ENCODE results near the gene ZFP57.

ZFP57 gene

GRCh38 chr6:29651413-29652197, 29.3 kb downstream of the ZFP57 start:
- peak; percentile 71 for DNase-seq

DNA sequence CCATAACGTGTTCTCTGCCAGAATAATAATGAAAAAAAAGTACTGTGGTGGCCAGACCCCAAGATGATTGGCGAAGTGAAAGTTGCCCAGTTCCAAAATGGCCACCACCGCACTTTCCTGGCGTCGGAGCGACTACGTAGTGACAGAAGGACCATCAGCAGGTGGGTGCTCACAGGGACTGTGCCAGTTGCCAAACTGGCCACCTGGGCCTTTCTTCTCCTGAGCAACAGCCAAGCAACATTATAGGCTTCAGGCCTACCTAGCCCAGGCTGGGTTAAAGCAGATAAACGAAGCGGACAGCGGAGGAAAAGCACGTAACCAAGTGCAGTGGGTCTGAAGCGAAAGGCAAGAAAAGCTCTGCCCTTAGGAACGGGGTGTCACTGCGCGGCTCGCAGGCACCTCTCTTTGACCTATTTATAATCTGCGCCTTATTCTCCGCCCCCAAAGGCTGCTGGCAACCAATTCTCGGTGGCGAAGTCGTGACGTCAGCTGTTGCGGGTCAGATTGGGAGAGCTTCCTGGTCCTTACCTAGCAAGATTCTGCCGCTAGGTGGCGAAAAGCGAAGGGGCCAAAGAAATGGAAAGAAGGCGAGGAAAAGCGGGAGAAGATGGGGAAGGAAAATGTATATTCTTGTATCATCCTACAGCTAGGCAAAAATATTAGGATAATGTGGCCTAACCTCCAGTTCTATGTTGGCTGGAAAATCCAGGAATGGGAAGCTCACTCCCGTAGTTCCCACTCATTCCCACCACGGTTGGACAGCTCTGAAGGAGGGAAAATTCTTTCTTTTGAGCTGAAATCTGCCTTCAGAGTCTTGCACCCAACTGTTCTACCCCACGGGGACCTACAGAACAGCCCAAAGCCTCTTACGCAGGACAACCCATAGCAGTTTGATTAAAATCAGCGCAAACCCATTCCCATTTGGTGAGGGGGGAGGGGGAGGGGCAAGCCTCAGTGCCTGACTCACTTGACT, 31.0 kb downstream of the ZFP57 start:
- peak; percentile 99 for DNase-seq

GRCh38 chr6:29647927-29648642, 32.9 kb downstream of the ZFP57 start:
- peak; percentile 69 for DNase-seq

- peak; percentile 74 for DNase-seq
Measured at GRCh38 chr6:29641430-29642148, 39.4 kb downstream of the ZFP57 start.

DNA sequence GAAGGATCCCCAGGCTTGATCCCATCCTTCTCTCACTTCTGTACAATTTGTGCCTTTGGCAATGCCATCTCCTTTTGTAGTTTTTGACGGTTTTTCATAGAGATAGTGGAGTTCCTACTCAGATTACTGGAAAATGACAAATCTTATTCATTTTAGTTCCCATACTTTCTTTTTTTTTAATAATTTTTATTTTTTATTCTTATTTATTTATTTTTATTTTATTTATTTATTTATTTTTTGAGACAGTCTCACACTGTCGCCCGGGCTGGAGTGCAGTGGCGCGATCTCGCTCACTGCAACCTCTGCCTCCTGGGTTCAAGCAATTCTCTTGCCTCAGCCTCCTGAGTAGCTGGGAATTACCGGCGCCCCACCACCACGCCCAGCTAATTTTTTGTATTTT, 43.7 kb downstream of the ZFP57 start:
- DNase-seq: no peak

- DNase-seq: no peak
Measured at GRCh38 chr6:29633534-29633905, 47.4 kb downstream of the ZFP57 start.

DNA sequence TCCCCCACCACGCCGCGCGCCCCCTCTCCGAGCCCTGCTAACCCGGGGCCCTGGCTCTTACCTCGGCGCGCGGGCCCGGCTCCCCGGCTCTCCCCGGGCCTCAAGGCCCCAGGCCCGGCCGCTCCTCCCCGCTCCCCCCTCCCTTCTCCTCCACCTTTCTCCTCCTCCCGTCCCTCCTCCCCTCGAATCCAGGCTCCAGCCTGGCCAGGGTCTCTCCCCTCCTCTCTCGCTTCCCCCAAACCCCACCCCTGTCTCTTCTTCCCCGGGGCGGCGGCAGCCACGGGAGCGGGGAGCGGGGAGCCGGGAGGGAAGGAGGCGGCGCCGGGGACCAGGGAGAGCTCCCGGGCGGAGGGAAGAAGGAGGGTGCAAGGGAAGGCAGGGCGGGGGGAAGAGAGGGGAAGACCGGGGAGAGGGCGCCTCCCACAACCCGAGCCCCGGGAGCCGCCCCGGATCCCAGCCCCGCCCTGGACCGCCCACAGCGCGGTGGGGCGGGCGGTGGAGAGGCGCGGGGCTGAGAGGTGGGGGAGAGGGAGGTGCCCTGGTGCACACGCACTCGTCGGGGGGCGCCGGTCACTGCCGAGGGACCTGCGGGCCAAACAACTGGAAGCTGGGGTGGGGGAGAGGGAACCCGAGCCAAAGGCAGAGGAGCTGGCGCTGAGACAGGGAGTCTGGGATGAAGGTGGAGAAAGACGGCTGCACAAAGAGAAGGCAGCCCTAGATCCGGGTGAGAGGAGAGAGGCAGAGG, 48.0 kb downstream of the ZFP57 start, which contains the start of gene GABBR1:
TSS of gene GABBR1 (minus strand) at position 395 of the 745 bp plus-strand sequence. CDS start 798 bp downstream, outside the sequence.
- peak; percentile 79 for DNase-seq

GRCh38 chr6:29631860-29632731, 48.9 kb downstream of the ZFP57 start:
- no peak for DNase-seq

DNA sequence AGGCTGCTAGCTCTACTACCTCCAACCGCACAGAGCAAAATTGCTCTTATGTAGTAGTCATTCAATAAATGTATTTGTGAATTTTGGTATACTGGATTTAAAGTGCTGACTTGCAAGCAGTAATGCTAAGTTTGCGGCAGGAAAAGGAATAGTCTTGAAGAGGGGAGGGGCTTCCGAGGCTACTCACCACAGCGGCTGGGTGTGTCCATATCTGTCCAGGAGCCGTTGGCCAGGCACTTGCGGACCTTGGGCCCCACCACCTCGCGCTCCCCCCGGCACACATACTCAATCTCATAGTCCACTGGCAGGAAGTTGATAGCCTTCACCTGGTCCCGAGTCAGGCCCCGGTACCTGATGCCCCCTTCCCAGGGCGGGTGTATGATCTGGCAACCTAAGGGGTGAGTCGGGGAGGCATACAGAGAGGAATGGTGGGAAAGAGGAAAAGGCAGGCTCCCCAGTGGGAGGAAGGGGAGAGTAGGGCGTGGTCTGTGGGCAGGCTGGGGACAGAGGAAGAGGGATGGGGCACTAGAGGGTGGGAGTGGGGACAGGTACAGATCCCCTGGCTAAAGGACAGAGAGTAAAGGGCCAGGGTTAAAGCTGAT, 49.6 kb downstream of the ZFP57 start:
- no peak for DNase-seq

GRCh38 chr6:29630315-29630714, 50.6 kb downstream of the ZFP57 start:
- DNase-seq: no peak

- DNase-seq: no peak
Measured at GRCh38 chr6:29629571-29629970, 51.4 kb downstream of the ZFP57 start.

- peak; percentile 75 for DNase-seq
Measured at GRCh38 chr6:29628419-29629281, 52.3 kb downstream of the ZFP57 start.

GRCh38 chr6:29627755-29628418, 53.1 kb downstream of the ZFP57 start:
- DNase-seq: peak; percentile 20

DNA sequence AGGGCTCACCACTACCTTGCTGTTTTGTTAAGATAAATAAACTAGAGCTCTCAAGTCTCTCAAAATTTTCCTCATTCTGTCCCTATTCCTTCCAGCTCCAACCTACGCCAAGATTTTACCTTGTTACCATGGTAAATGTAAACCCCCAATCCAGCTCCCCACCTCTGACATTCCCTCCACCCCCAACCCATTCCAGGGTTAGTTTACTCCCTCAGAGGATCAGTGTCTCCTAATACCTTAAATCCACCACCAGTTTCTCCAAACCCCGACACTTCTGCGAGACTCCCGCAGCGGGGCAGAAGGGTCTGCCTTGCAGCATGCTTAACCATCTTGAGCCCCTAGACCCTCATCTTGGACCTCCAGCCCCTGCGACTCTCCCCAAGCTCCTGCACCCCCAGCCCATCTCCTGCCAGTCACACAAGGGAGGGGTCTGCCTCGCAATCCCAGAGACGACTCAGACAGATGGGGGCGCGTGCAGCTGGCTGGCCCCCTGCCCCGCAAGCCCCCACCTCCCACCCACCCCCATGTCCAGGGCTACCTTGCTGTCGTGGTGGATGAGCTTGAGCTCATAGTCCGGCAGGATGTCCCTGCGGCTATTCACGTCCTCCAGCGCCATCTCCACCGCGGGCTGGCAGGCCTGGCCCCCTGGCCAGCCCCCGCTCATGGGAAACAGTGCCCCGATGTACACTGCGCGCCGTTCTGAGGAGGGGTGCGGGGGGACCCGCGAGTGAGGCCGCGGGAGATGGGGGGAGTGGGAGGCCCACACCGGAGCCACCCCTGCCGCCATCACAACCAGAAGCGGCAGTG, 53.8 kb downstream of the ZFP57 start:
- no peak for DNase-seq

DNA sequence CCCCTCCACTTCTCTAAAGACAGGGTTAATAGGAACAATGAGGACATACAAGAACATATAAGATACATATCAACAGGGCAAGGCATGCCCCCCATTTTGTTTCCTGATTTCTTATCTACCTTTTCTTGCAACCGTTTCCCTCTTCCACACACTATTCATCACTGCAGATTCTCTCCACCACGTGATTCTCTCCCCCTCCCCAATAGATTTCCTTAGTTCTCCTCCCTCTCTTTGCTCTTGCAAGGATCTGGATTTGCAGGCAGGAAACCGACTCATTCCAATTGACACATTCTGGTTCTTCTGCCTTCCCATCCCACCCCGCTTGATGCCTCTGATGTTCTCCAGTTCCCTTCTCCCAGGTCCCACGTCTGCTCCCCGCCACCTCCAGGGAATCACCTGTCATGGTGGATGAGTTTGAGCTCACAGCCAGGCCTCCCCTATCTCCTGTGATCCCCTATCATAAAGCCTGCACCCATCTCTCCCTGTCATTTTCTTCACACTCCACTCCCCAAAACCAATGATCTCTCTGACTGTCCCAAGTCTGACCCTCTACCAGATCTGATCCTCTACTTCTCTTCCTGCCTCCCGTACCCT, 55.5 kb downstream of the ZFP57 start:
- DNase-seq: no peak

DNA sequence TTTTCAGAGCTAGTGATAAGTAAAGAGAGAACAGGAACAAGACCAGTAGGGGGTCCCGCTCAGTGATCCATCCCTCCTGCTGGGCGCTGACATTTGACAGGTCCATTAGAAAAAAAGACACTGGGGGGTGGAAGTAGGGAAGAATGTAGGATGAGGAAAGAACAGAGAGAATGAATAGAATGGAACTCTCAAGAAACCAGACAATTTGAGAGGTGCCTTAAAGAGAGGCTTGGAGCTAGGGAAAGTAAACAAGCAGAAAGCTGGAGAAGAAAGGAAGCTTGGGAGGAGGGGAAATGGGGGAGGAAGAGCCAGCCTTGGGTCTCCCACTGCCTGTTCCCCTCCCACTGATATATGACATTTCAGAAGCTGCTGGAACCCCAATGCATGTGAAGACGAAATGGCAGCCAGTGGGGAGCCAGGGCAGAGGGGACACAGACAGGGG, 56.4 kb downstream of the ZFP57 start:
- no peak for DNase-seq

Measured in hematopoietic multipotent progenitor cell treated with erythropoietin and hydrocortisone succinate and interleukin-3 and kit ligand, for 6 days (in vitro differentiated cells).